Esophagus (tissue), 2 donors: ENCODE measurements around the gene KRTAP4-2. TPM values are rescaled to one million over a fixed set of nuclear protein-coding genes. Genes with fewer than 3 reads are reported as not detected.
"Not testable (repeated sequence)": the region's sequence is repeated elsewhere in the genome, so short reads cannot be mapped to it uniquely, and the experiment has no call there.

ENCODE experiments used
- H3K27ac ChIP-seq, 2 donors: one replicate each; pipeline ENCODE4 v1.5.1; 2013; ENCODE audit warnings: low read depth in 2 of 2, mild to moderate bottlenecking in 2 of 2, inconsistent platforms in 1 of 2, low read length in 1 of 2, moderate library complexity in 1 of 2
- H3K27me3 ChIP-seq, 2 donors: one replicate each; pipeline ENCODE4 v1.6.1; 2013; ENCODE audit warnings: low read length in 2 of 2, control low read depth in 1 of 2, mild to moderate bottlenecking in 1 of 2; ENCODE audit not compliant: insufficient read depth in 2 of 2, control insufficient read depth in 1 of 2
- H3K36me3 ChIP-seq, 2 donors: one replicate each; pipeline ENCODE4 v1.6.1; 2013; ENCODE audit warnings: low read length in 1 of 2; ENCODE audit not compliant: control insufficient read depth in 2 of 2, insufficient read depth in 2 of 2
- H3K4me1 ChIP-seq, 2 donors: one replicate each; pipeline ENCODE4 v1.6.1; 2013; ENCODE audit warnings: low read length in 1 of 2; ENCODE audit not compliant: control insufficient read depth in 2 of 2, insufficient read depth in 2 of 2
- H3K4me3 ChIP-seq, 2 donors: one replicate each; pipeline ENCODE4 v1.5.1; 2013; ENCODE audit warnings: low read length in 2 of 2, mild to moderate bottlenecking in 2 of 2, low read depth in 1 of 2, moderate library complexity in 1 of 2
- H3K9me3 ChIP-seq, 2 donors: one replicate each; pipeline ENCODE4 v1.6.1; 2013; ENCODE audit warnings: mild to moderate bottlenecking in 2 of 2, low read depth in 1 of 2, low read length in 1 of 2, moderate library complexity in 1 of 2; ENCODE audit not compliant: control insufficient read depth in 2 of 2, insufficient read depth in 1 of 2
- WGBS, 2 donors: extraction: QIAGEN DNeasy Blood & Tissue Kit; methylation state at CpG; one replicate each; pipeline ENCODE4 v1.1.7; 2013; 5-methylcytosine and 5-hydroxymethylcytosine counted together
- polyA plus RNA-seq, 2 donors: library from polyadenylated mRNA; stranded (reverse); fragments of 200-250 nt; gene quantifications; one replicate each; pipeline ENCODE4 v1.2.3, GENCODE V29; 2013
- donor health status: healthy with polysubstance abuse.
- donor health status: Bipolar disorder and iron deficiency.

The KRTAP4-2 gene
- polyA plus RNA-seq, 2 donors: not detected

DNA sequence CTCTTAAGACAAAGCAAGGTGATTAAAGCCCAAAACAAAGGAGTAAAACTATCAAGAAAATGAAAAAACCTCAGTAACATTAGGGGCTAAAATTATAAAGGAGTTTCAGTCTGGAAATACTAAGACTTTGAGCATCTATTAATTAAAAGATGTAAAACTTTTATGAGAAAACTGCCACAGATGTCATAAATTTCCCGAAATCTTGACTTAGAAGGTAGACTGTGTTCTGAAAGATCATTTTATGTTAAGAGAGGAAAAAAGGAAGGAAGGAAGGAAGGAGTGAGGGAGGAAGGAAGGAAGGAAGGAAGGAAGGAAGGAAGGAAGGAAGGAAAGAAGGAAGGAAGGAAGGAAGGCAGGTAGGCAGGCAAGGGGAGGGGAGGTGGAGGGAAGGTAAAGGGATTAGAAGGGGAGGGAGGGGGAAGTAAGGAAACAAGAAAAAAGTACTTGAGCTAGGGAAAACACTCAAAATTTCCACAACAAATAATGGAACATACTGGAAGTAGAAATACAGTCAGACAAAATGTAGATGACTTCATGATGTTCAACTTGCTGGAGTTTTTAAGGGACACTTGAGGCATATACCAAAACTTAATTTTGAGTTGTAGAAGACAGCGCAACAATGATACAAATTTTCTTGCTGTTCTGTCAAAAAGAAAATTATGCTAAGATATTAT is 30.4 kb downstream of the KRTAP4-2 start:
- H3K4me1 ChIP-seq: no peaks in the 10 kb centered on the region
- WGBS, 2 donors: 91 to 97% methylated on average over 2 of the region's 2 CpGs
- H3K9me3 ChIP-seq: peaks cover 0 to 2% of the 10 kb centered on the region in 2 donors
- H3K27me3 ChIP-seq: no peaks in the 10 kb centered on the region
- no peak overlapping the region for H3K4me3 ChIP-seq
- no peaks in the 10 kb centered on the region for H3K36me3 ChIP-seq
- H3K27ac ChIP-seq: no peak overlapping the region

DNA sequence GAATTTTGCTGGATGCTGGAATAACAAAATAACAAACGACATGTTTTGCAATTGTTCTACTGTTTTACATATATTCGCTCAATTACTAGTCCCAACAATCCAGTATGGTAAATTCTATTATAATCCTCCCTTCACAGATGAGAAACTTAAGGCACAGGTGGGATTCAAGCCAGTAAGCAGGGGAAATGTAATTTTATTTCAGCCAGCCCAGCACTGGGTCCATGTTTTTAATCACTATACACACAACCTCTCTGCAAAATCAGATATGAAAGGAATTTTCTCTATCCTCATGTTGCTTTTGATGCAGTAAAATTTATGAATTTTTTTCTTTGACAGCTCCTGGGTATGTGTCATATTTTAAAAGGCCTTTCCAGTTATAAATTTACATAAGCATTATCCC is 32.8 kb downstream of the KRTAP4-2 start:
- Histone ChIP-seq H3K9me3 (peaks cover under 1 to 2% of the 10 kb centered on the region in 2 donors), H3K36me3 (no peaks in the 10 kb centered on the region), H3K4me1 (no peaks in the 10 kb centered on the region), H3K27me3 (no peaks in the 10 kb centered on the region), H3K4me3 (no peak overlapping the region), H3K27ac (no peak overlapping the region)
- 91 to 92% methylated on average over 2 of the region's 2 CpGs for WGBS, 2 donors

DNA sequence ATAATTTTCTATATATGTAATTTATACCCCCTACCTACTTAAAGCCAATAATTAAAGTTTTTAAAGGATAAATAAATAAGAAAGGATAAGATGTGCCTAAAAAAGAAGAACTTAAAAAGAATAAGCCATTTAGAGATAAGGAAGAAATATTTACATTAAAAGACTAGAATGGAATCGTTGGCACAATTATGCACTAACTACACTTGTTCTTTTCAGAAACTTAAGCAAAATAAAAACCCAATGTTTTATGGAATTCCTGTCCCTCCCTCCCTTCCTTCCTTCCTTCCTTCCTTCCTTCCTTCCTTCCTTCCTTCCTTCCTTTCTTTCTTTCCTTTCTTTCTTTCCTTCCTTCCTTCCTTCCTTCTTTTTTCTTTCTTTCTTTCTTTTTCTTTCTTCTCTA is 33.2 kb downstream of the KRTAP4-2 start:
- Histone ChIP-seq H3K4me3 (no peak overlapping the region), H3K27ac (no peak overlapping the region), H3K4me1 (no peaks in the 10 kb centered on the region), H3K9me3 (peaks cover 5 to 6% of the 10 kb centered on the region in 2 donors), H3K36me3 (no peaks in the 10 kb centered on the region), H3K27me3 (no peaks in the 10 kb centered on the region)
- WGBS, 2 donors: 77 to 86% methylated on average over 1 of the region's 1 CpG

DNA sequence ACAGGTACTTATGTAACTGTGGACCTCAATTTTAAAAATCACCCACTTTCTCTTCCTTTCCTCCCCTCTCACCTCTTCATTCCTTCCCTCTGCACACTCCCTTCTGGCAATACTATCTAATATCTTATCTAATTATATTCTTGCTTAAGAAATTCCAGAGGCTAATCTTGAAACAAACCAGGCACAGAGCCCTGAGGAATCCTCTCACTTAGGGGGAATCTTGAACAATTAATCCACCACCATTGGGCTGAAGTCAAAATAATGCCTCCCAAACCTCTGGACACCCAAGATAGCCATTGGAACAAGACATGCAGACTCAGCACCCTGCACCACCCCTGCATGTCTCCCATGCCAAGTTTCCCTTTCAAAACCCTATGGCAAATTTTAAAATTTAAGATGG is 36.7 kb downstream of the KRTAP4-2 start:
- H3K27ac ChIP-seq: no peak overlapping the region
- no peaks in the 10 kb centered on the region for H3K4me1 ChIP-seq
- peaks cover 6 to 8% of the 10 kb centered on the region in 2 donors for H3K9me3 ChIP-seq
- H3K36me3 ChIP-seq: no peaks in the 10 kb centered on the region
- no peaks in the 10 kb centered on the region for H3K27me3 ChIP-seq
- no peak overlapping the region for H3K4me3 ChIP-seq

DNA sequence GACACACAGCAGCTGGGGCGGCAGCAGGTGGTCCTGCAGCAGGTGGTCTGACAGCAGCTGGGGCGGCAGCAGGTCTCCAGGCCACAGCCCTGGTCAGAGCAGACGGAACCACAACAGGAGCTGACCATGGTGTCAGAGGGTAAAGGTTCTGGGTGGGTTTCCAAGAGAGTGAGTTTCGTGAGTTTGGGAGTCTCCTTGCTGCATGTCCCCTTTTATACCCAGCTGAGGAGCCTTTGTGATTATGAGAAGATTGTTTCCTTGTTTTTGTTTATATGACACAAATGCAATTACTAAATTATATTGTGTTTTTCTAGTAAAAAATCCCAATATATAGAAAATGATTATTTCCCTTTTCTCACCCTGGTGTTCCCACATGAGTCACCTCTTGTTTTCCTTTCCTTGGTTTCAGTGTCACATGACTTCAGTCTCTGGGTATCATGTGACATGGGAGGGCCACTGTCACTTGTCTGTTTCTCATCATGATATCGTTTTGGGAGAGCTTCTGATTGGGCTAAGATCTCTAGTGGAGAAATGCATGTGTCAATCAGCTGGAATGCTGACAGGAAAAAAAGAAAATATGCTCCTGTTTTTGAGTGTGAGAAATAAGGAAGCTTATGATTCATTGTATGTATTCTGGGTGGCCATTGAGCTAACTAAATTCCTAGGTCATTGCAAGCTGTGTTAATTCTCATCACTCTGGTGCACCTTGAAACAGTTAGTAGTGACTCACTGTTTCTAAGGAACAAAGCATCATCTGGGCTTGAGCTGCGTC is 37.5 kb downstream of the KRTAP4-2 start, which contains the start of gene KRTAP4-6:
TSS of gene KRTAP4-6 (minus strand) at position 185 of the 772 bp plus-strand sequence. CDS start at position 128, 57 bp downstream.
- no peaks in the 10 kb centered on the region for H3K4me1 ChIP-seq
- H3K4me3 ChIP-seq: no peak within 1 kb of the TSS
- H3K27ac ChIP-seq: no peak within 1 kb of the TSS
- H3K9me3 ChIP-seq: peaks cover 6 to 8% of the 10 kb centered on the region in 2 donors
- H3K27me3 ChIP-seq: no peaks in the 10 kb centered on the region
- WGBS, 2 donors: 82 to 83% methylated on average over 6 of the region's 6 CpGs
- H3K36me3 ChIP-seq: no peaks in the 10 kb centered on the region

DNA sequence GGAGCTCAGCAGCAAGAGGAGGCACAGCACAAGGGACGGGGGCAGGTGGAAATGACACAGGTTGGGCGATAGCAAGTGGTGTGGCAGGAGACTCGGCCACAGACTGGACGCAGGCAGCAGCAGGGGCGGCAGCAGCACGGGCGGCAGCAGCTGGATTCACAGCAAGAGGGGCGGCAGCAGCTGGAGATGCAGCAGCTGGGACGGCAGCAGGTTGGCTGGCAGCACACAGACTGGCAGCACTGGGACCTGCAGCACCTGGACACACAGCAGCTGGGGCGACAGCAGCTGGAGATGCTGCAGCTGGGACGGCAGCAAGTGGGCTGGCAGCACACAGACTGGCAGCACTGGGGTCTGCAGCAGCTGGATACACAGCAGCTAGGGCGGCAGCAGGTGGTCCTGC is 38.2 kb downstream of the KRTAP4-2 start:
- H3K4me1 ChIP-seq, H3K27me3 ChIP-seq, H3K9me3 ChIP-seq, H3K4me3 ChIP-seq, H3K36me3 ChIP-seq, H3K27ac ChIP-seq: not testable (repeated sequence)
- 84 to 90% methylated on average over 12 of the region's 12 CpGs for WGBS, 2 donors

DNA sequence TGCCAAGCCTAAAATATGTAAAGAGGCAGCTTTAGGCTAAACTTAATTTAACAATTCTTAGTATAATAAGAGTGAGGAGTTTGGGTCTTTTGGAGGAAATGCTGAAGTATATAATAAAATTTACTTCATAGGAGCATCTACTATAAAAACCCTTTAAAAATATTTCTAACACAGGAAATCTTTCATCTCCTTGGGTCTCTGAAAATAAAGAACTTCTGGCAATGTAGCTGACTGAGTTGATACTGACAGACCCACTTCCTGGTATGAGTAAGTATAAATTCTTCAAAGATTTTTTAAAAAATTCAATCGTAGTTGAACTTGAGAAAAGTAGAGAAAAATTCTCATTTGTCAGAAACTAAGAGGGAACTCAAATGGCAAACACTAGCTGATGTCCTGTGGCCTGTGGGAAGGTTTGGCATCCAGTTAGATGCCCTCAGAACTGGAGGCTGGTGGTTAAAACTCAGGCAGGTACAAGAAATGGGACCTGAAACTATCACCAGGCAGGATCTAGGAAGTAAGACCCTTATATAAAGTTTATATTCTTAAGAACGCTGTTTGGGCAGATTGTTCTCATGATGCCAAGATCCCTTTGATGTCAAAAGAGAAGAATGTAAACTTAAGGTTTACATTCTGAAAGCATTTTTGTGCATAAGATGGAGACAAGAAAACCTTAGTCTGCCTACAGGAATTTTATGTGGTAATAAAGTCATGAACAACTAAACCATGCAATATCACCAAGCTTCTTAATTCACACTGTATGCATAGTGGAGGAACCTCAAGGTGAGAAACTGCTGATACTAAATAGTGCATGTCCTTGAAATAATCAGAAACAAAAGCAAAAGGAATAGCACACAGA is 43.9 kb downstream of the KRTAP4-2 start:
- no peaks in the 10 kb centered on the region for H3K27me3 ChIP-seq
- H3K4me1 ChIP-seq: no peaks in the 10 kb centered on the region
- no peaks in the 10 kb centered on the region for H3K9me3 ChIP-seq
- WGBS, 2 donors: 53 to 56% methylated on average over 2 of the region's 2 CpGs
- no peaks in the 10 kb centered on the region for H3K36me3 ChIP-seq
- no peak overlapping the region for H3K4me3 ChIP-seq
- no peak overlapping the region for H3K27ac ChIP-seq

DNA sequence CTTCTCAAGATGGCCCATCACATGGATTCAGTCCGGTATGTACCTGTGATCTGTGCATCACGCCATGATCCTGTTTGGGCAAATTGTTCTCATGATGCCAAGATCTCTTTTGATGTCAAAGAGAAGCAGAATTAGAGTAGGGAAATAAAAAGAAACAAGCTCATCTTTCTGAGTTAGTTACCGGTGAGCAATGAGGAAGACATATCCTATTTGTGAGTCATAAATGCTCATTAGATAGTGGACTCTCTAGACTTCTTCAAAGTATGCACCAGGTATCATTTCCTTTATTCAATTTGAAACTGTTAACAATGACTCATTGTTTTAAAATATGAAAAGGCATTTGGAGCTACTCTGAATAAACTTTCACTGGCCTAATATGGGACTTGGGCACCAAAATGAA is 46.0 kb downstream of the KRTAP4-2 start:
- Histone ChIP-seq H3K27ac (no peak overlapping the region), H3K9me3 (no peaks in the 10 kb centered on the region)
- 73 to 75% methylated on average over 3 of the region's 3 CpGs for WGBS, 2 donors

More for the DNA sequence above, 46.0 kb downstream of the KRTAP4-2 start:
- no peaks in the 10 kb centered on the region for H3K36me3 ChIP-seq
- no peaks in the 10 kb centered on the region for H3K27me3 ChIP-seq
- H3K4me3 ChIP-seq: no peak overlapping the region
- H3K4me1 ChIP-seq: no peaks in the 10 kb centered on the region
